ENCODE results near the gene PLEKHA7.

DNA sequence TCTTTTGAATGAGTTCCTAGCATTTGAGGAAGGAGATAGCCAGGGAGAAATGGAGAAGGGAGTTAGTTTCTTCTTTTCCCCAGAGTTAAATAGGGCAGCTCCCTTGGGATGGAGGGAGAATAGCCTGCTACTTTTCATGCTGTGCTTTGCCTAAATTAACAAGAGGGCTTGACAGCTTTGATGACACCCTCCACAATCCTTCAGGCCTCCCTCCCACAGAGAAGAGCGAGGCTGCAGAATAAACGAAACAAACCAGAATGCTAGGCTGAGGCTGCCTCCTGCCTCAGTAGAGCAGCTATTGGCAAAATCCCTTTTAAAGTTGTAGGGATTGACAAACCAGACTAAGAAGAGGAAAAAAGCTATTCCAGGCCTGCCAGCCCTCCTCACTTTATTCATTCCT is 181.2 kb downstream of the PLEKHA7 start:
- TF ChIP-seq, protein P1, sequence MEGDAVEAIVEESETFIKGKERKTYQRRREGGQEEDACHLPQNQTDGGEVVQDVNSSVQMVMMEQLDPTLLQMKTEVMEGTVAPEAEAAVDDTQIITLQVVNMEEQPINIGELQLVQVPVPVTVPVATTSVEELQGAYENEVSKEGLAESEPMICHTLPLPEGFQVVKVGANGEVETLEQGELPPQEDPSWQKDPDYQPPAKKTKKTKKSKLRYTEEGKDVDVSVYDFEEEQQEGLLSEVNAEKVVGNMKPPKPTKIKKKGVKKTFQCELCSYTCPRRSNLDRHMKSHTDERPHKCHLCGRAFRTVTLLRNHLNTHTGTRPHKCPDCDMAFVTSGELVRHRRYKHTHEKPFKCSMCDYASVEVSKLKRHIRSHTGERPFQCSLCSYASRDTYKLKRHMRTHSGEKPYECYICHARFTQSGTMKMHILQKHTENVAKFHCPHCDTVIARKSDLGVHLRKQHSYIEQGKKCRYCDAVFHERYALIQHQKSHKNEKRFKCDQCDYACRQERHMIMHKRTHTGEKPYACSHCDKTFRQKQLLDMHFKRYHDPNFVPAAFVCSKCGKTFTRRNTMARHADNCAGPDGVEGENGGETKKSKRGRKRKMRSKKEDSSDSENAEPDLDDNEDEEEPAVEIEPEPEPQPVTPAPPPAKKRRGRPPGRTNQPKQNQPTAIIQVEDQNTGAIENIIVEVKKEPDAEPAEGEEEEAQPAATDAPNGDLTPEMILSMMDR (conservative IDR thresholded peaks at IDR 0.05; ENCODE audit: low read depth, low read length) = no peak
- TF ChIP-seq EZH2 (IDR thresholded peaks at IDR 0.05; ENCODE audit: borderline replicate concordance, low read depth, low read length, poor library complexity, severe bottlenecking) = no peak
